Suprapubic skin (tissue), 4 donors: Measurements from ENCODE around the gene USP34.

Experiments used
- EP300 ChIP-seq: sonication (generic); formaldehyde crosslinking; IDR thresholded peaks from one replicate; pipeline ENCODE4 v1.6.1; 2017; ENCODE audit warnings: antibody characterized with exemption
- POLR2A ChIP-seq, 2 donors: fragments of 450-650 bp; IDR thresholded peaks; one replicate each; pipeline ENCODE4 v1.6.1; 2017; ENCODE audit warnings: antibody characterized with exemption in 2 of 2, mild to moderate bottlenecking in 2 of 2, moderate library complexity in 2 of 2
- POLR2AphosphoS5 ChIP-seq, 3 donors: sonication (generic); formaldehyde crosslinking; IDR thresholded peaks; one replicate each; pipeline ENCODE4 v1.6.1; 2017; ENCODE audit warnings: antibody characterized with exemption in 3 of 3
- TF ChIP-seq, protein P1 (sequence below), 2 donors: fragments of 200-600 bp in 1 of 2; fragments of 450-650 bp in 1 of 2; sonication (generic) in 1 of 2; IDR thresholded peaks; one replicate each; pipeline ENCODE4 v1.5.1; 2016 to 2019; ENCODE audit warnings: antibody characterized with exemption in 2 of 2, mild to moderate bottlenecking in 1 of 2, moderate library complexity in 1 of 2

DNA sequence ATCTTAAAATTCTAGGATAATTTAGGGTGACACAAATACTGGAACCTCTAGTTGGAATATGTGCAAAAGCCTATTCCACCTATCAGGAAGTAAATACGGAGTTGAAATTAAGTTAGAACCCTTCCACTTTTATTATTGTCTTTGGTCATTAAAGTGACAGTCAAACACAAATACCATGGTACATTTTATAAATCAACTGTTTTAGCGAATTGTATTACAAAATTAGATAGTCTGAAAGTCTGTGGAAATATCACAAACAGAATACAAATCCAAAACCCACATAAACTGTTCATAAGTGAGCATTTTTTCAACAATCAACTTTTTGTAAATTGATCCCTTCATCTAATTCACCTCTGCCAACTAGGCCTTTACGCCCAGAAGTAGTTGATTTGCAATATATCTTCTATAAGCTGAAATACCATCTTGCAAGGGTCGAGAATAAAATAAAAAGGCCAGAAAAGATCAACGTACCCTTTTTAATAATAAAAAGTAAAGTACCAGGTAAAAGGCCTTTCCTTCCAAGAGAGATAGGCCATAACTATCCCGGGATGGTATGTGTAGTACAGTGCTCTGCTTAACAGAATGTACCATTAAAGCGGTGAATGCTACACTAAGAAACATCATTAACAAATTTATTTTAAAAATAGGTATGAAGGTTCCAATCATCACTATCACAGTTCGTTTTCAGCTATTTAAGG lies 1.3 kb downstream of the USP34 start:
- TF ChIP-seq EP300, result no peak
- TF ChIP-seq, protein P1, sequence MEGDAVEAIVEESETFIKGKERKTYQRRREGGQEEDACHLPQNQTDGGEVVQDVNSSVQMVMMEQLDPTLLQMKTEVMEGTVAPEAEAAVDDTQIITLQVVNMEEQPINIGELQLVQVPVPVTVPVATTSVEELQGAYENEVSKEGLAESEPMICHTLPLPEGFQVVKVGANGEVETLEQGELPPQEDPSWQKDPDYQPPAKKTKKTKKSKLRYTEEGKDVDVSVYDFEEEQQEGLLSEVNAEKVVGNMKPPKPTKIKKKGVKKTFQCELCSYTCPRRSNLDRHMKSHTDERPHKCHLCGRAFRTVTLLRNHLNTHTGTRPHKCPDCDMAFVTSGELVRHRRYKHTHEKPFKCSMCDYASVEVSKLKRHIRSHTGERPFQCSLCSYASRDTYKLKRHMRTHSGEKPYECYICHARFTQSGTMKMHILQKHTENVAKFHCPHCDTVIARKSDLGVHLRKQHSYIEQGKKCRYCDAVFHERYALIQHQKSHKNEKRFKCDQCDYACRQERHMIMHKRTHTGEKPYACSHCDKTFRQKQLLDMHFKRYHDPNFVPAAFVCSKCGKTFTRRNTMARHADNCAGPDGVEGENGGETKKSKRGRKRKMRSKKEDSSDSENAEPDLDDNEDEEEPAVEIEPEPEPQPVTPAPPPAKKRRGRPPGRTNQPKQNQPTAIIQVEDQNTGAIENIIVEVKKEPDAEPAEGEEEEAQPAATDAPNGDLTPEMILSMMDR (IDR thresholded peaks at IDR 0.05), result no peak
- no peak for TF ChIP-seq POLR2A (IDR thresholded peaks at IDR 0.05)
- no peak for TF ChIP-seq POLR2AphosphoS5 (IDR thresholded peaks at IDR 0.05)
